A673 (cell line): ENCODE results near the gene GOLGA3. TPM values are rescaled to one million over a fixed set of nuclear protein-coding genes. Genes with fewer than 3 reads are reported as not detected.
"Not testable (repeated sequence)": the region's sequence is repeated elsewhere in the genome, so short reads cannot be mapped to it uniquely, and the experiment has no call there.

Experiments
- BruUV-seq: library from RNA; stranded (reverse); fragments of 400-500 nt; replicated peaks from 2 replicates; lab custom pipeline; 2021; lab: Mats Ljungman, UMichigan
- CTCF ChIA-PET: fragments of 300-600 bp; sonication (Branson Sonifier 250); formaldehyde crosslinking; loops from one replicate; lab custom pipeline; 2022; ENCODE audit warnings: antibody characterized with exemption; lab: Charles Lee
- POLR2A ChIA-PET: fragments of 300-600 bp; sonication (Branson Sonifier 250); formaldehyde crosslinking; loops from one replicate; lab custom pipeline; 2022; ENCODE audit warnings: antibody characterized with exemption; ENCODE audit not compliant: low non-redundant PET; lab: Charles Lee
- DNase-seq: peaks from one replicate; pipeline ENCODE4 v3.0.0-alpha.2; 2015; ENCODE audit warnings: low spot score
- H3K27ac ChIP-seq: fragments of 200-600 bp; sonication (generic); 2 replicates; pipeline ENCODE4 v1.5.1; 2016; ENCODE audit warnings: mixed run types, low read depth, mild to moderate bottlenecking, mixed read lengths, antibody characterized with exemption, low read length; ENCODE audit not compliant: poor library complexity, severe bottlenecking
- H3K27me3 ChIP-seq: fragments of 200-600 bp; sonication (generic); replicated peaks from 2 replicates; pipeline ENCODE4 v1.6.1; 2017; ENCODE audit warnings: mixed run types, low read depth, mild to moderate bottlenecking, mixed read lengths, antibody characterized with exemption, low read length; ENCODE audit not compliant: insufficient read depth, poor library complexity
- H3K36me3 ChIP-seq: fragments of 200-600 bp; sonication (generic); 2 replicates; pipeline ENCODE4 v1.6.1; 2016; ENCODE audit warnings: mixed run types, mild to moderate bottlenecking, mixed read lengths, antibody characterized with exemption, low read length; ENCODE audit not compliant: insufficient read depth, poor library complexity, severe bottlenecking
- H3K4me1 ChIP-seq: fragments of 200-600 bp; sonication (generic); 2 replicates; pipeline ENCODE4 v1.6.1; 2017; ENCODE audit warnings: mixed run types, mild to moderate bottlenecking, mixed read lengths, antibody characterized with exemption, low read length; ENCODE audit not compliant: insufficient read depth, poor library complexity, severe bottlenecking
- H3K4me3 ChIP-seq: fragments of 200-600 bp; sonication (generic); 2 replicates; pipeline ENCODE4 v1.5.1; 2016; ENCODE audit warnings: low read depth, mixed run types, mild to moderate bottlenecking, mixed read lengths, low read length; ENCODE audit not compliant: poor library complexity, severe bottlenecking
- H3K9me3 ChIP-seq: fragments of 200-600 bp; sonication (generic); 2 replicates; pipeline ENCODE4 v1.6.1; 2016; ENCODE audit warnings: mixed run types, low read depth, mild to moderate bottlenecking, mixed read lengths, antibody characterized with exemption, low read length; ENCODE audit not compliant: poor library complexity, severe bottlenecking
- CTCF ChIP-seq: fragments of 300-800, 200-600 bp; sonication (generic); conservative IDR thresholded peaks from 2 replicates; pipeline ENCODE4 v1.5.1; 2017; ENCODE audit warnings: low read depth, mild to moderate bottlenecking, antibody characterized with exemption, low read length, moderate library complexity, mixed read lengths
- EZH2 ChIP-seq: fragments of 200-600 bp; sonication (generic); IDR thresholded peaks from 2 replicates; pipeline ENCODE4 v1.6.1; 2017; ENCODE audit warnings: borderline replicate concordance, low read depth, mild to moderate bottlenecking, mixed read lengths, antibody characterized with exemption, low read length; ENCODE audit not compliant: poor library complexity, severe bottlenecking
- intact Hi-C: fragments of 100-400 bp; cut with micrococcal nuclease; formaldehyde crosslinking; loops from one replicate; pipeline ENCODE4 v1.10.0; 2022; ENCODE audit not compliant: unreplicated experiment
- total RNA-seq: library from RNA; stranded (reverse); gene quantifications from 2 replicates; pipeline ENCODE4 v1.2.3, GENCODE V29; 2021

Gene GOLGA3
- total RNA-seq, 1 experiment from 2014 or later = 58.4 TPM

GRCh38 chr12:132850291-132850690, 21.6 kb upstream of the GOLGA3 start:
- no TSS peak for BruUV-seq
- no peak overlapping the region for H3K4me3 ChIP-seq
- no peak overlapping the region for H3K27ac ChIP-seq
- CTCF ChIA-PET = no interaction called here
- H3K36me3 ChIP-seq = peaks cover 18% of the 10 kb centered on the region
- no peak for TF ChIP-seq CTCF
- no peak for TF ChIP-seq EZH2
- H3K4me1 ChIP-seq = no peaks in the 10 kb centered on the region
- POLR2A ChIA-PET = no interaction called here
- H3K9me3 ChIP-seq = no peaks in the 10 kb centered on the region
- intact Hi-C loops = no loop called here
- H3K27me3 ChIP-seq = no peaks in the 10 kb centered on the region
- DNase-seq = no peak

GRCh38 chr12:132848521-132848920, 19.9 kb upstream of the GOLGA3 start:
- ChIA-PET CTCF (no interaction called here), POLR2A (no interaction called here)
- Histone ChIP-seq H3K27ac (no peak overlapping the region), H3K27me3 (no peaks in the 10 kb centered on the region), H3K36me3 (peaks cover 11% of the 10 kb centered on the region), H3K4me1 (no peaks in the 10 kb centered on the region), H3K4me3 (no peak overlapping the region), H3K9me3 (no peaks in the 10 kb centered on the region)
- DNase-seq = no peak
- BruUV-seq = no TSS peak
- no peak for TF ChIP-seq EZH2
- no peak for TF ChIP-seq CTCF
- intact Hi-C loops = no loop called here

- intact Hi-C loops = no loop called here
- H3K36me3 ChIP-seq = peaks cover 15% of the 10 kb centered on the region
- no peaks in the 10 kb centered on the region for H3K27me3 ChIP-seq
- TF ChIP-seq CTCF (no peak), EZH2 (no peak)
- POLR2A ChIA-PET = no interaction called here
- H3K4me3 ChIP-seq = no peak overlapping the region
- DNase-seq = no peak
- H3K9me3 ChIP-seq = no peaks in the 10 kb centered on the region
- H3K27ac ChIP-seq = no peak overlapping the region
- CTCF ChIA-PET = no interaction called here
- no peaks in the 10 kb centered on the region for H3K4me1 ChIP-seq
- BruUV-seq = no TSS peak
Measured at GRCh38 chr12:132847363-132848356, 19.0 kb upstream of the GOLGA3 start.

- intact Hi-C loops = not testable (repeated sequence)
Measured at GRCh38 chr12:132844681-132845080, 16.0 kb upstream of the GOLGA3 start.

More at GRCh38 chr12:132844681-132845080, 16.0 kb upstream of the GOLGA3 start:
- H3K9me3 ChIP-seq, H3K36me3 ChIP-seq, CTCF ChIA-PET, H3K27me3 ChIP-seq, DNase-seq, H3K4me3 ChIP-seq, H3K4me1 ChIP-seq, POLR2A ChIA-PET, H3K27ac ChIP-seq, BruUV-seq: not testable (repeated sequence)
